Type B pancreatic cell (in vitro differentiated cells): ENCODE measurements around the gene OR14A16. TPM values are rescaled to one million over a fixed set of nuclear protein-coding genes. Genes with fewer than 3 reads are reported as not detected.

Experiments
- DNase-seq: peaks from one replicate; pipeline ENCODE4 v3.0.0; 2021; ENCODE audit warnings: mixed read lengths; ENCODE audit not compliant: unreplicated experiment; ENCODE audit errors: extremely low spot score
- H3K27ac Mint-ChIP-seq: 2 replicates; pipeline ENCODE4 v1.8.0; 2021; ENCODE audit warnings: mild to moderate bottlenecking, mixed read lengths
- H3K27me3 Mint-ChIP-seq: 2 replicates; pipeline ENCODE4 v1.8.0; 2021; ENCODE audit warnings: mixed read lengths
- H3K36me3 Mint-ChIP-seq: 2 replicates; pipeline ENCODE4 v1.8.0; 2021; ENCODE audit warnings: mixed read lengths
- H3K4me1 Mint-ChIP-seq: one replicate; pipeline ENCODE4 v1.8.0; 2021; ENCODE audit warnings: mixed read lengths; ENCODE audit not compliant: unreplicated experiment
- H3K4me3 Mint-ChIP-seq: 2 replicates; pipeline ENCODE4 v1.8.0; 2021; ENCODE audit warnings: mild to moderate bottlenecking, mixed read lengths
- H3K9me3 Mint-ChIP-seq: 2 replicates; pipeline ENCODE4 v1.8.0; 2021; ENCODE audit warnings: mixed read lengths
- CTCF ChIP-seq: fragments of 200-600 bp; sonication (generic); conservative IDR thresholded peaks from 2 replicates; pipeline ENCODE4 v1.5.0; 2021; ENCODE audit warnings: antibody characterized with exemption, mild to moderate bottlenecking
- total RNA-seq: library from RNA; stranded (reverse); gene quantifications from 2 replicates; pipeline ENCODE4 v1.2.1, GENCODE V29; 2021; ENCODE audit warnings: low replicate concordance

The OR14A16 gene
- total RNA-seq, 1 donor from 2014 or later, result not detected

GRCh38 chr1:247845693-247846017 is 21.7 kb upstream of the OR14A16 start:
- TF ChIP-seq CTCF, result no peak
- no peak overlapping the region for H3K4me3 Mint-ChIP-seq
- H3K4me1 Mint-ChIP-seq, result no peaks in the 10 kb centered on the region
- DNase-seq, result no peak
- H3K27me3 Mint-ChIP-seq, result no peaks in the 10 kb centered on the region
- no peak overlapping the region for H3K27ac Mint-ChIP-seq
- H3K9me3 Mint-ChIP-seq, result peaks cover 4% of the 10 kb centered on the region
- H3K36me3 Mint-ChIP-seq, result no peaks in the 10 kb centered on the region

- H3K4me1 Mint-ChIP-seq, result no peaks in the 10 kb centered on the region
- TF ChIP-seq CTCF, result no peak
- no peaks in the 10 kb centered on the region for H3K27me3 Mint-ChIP-seq
- H3K4me3 Mint-ChIP-seq, result no peak overlapping the region
- H3K36me3 Mint-ChIP-seq, result no peaks in the 10 kb centered on the region
- H3K27ac Mint-ChIP-seq, result no peak overlapping the region
- peaks cover 4% of the 10 kb centered on the region for H3K9me3 Mint-ChIP-seq
- DNase-seq, result no peak
These were observed 21.2 kb upstream of the OR14A16 start for GRCh38 chr1:247845011-247845692.

- Mint-ChIP-seq H3K9me3 (peaks cover 4% of the 10 kb centered on the region), H3K4me1 (no peaks in the 10 kb centered on the region), H3K4me3 (no peak overlapping the region), H3K36me3 (no peaks in the 10 kb centered on the region), H3K27me3 (no peaks in the 10 kb centered on the region), H3K27ac (no peak overlapping the region)
- DNase-seq, result no peak
- no peak for TF ChIP-seq CTCF
These were observed 19.5 kb upstream of the OR14A16 start for GRCh38 chr1:247843411-247843810.

DNA sequence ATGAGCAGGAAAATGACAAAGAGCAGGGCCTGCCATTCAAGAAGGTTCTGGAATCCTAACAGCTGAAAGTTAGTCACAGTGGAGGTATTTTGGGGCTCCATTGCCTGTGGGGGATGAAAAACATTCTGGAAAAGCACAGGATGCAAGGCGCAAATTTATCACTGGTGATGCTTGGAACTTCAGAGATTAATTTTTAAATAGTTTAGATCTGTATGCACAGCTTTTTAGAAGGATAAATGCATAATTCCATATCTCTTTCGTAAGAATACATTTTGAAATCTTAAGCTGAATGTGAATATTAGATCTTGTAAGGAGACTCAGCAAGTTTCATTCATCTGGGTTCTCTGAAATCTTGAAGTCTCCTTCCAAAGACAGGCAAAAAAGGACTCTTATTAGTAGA is 17.9 kb upstream of the OR14A16 start, which contains the start of gene OR11L1:
TSS of gene OR11L1 (minus strand) at position 101 of the 400 bp plus-strand sequence. CDS start at position 101, 0 bp downstream.
- no peaks in the 10 kb centered on the region for H3K4me1 Mint-ChIP-seq
- DNase-seq, result no peak
- no peaks in the 10 kb centered on the region for H3K36me3 Mint-ChIP-seq
- no peak for TF ChIP-seq CTCF
- no peak within 1 kb of the TSS for H3K4me3 Mint-ChIP-seq
- no peak within 1 kb of the TSS for H3K27ac Mint-ChIP-seq
- no peaks in the 10 kb centered on the region for H3K27me3 Mint-ChIP-seq
- H3K9me3 Mint-ChIP-seq, result peaks cover 4% of the 10 kb centered on the region

DNA sequence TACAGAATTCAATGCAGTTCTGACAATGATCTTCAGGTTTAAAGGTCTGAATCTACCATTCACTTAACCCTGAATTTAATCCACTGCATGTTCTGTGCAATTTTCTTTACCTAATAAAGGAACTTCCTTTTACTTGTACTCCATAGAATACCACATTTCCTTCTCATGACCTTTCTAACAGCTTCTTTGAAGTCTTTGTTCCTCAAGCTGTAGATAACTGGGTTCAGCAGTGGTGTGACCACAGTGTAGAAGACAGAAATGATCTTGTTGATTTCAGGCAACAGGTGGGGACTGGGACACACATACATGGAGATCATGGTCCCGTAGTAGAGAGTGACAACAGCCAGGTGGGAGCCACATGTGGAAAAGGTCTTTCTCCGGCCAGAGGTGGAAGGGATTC is 16.9 kb upstream of the OR14A16 start:
- Mint-ChIP-seq H3K27me3 (no peaks in the 10 kb centered on the region), H3K9me3 (peaks cover 4% of the 10 kb centered on the region), H3K36me3 (no peaks in the 10 kb centered on the region), H3K27ac (no peak overlapping the region), H3K4me3 (no peak overlapping the region), H3K4me1 (no peaks in the 10 kb centered on the region)
- no peak for TF ChIP-seq CTCF
- DNase-seq, result no peak

- no peak for DNase-seq
- Mint-ChIP-seq H3K9me3 (no peaks in the 10 kb centered on the region), H3K4me1 (no peaks in the 10 kb centered on the region), H3K27ac (no peak overlapping the region), H3K36me3 (no peaks in the 10 kb centered on the region), H3K4me3 (no peak overlapping the region), H3K27me3 (no peaks in the 10 kb centered on the region)
- no peak for TF ChIP-seq CTCF
These were observed 9.7 kb upstream of the OR14A16 start for GRCh38 chr1:247833601-247834000.
